Caco-2 (cell line): Measurements from ENCODE around the gene PEDS1. TPM values are rescaled to one million over a fixed set of nuclear protein-coding genes. Genes with fewer than 3 reads are reported as not detected.

Experiments
- BruUV-seq: library from RNA; stranded (reverse); fragments of 400-500 nt; replicated peaks from 2 replicates; lab custom pipeline; 2021; lab: Mats Ljungman, UMichigan
- CTCF ChIA-PET: fragments of 300-600 bp; sonication (Branson Sonifier 250); formaldehyde crosslinking; loops from one replicate; lab custom pipeline; 2022; ENCODE audit warnings: antibody characterized with exemption; lab: Charles Lee
- POLR2A ChIA-PET: fragments of 300-600 bp; sonication (Branson Sonifier 250); formaldehyde crosslinking; loops from one replicate; lab custom pipeline; 2022; ENCODE audit warnings: antibody characterized with exemption; lab: Charles Lee
- DNase-seq, 2 experiments: peaks; one replicate each; pipeline versions ENCODE4 v3.0.0 to v3.0.0-alpha.2; 2020 to 2022
- H3K27me3 ChIP-seq: replicated peaks from 2 replicates; pipeline ENCODE4 v1.6.0; 2011; ENCODE audit warnings: low read length; ENCODE audit not compliant: control insufficient read depth, insufficient read depth
- H3K36me3 ChIP-seq: 2 replicates; pipeline ENCODE4 v1.5.1; 2011; ENCODE audit warnings: low read length; ENCODE audit not compliant: control insufficient read depth, insufficient read depth
- H3K4me1 ChIP-seq: fragments of 250-450 bp; sonication (Bioruptor Pico); 2 replicates; pipeline ENCODE4 v1.5.1; 2020; ENCODE audit warnings: mild to moderate bottlenecking
- H3K4me3 ChIP-seq: 2 replicates; pipeline ENCODE4 v1.5.1; 2011; ENCODE audit warnings: low read depth, mild to moderate bottlenecking, control low read depth, low read length
- H3K9me3 ChIP-seq: fragments of 250-450 bp; sonication (Bioruptor Pico); 2 replicates; pipeline ENCODE4 v1.5.1; 2020; ENCODE audit warnings: mild to moderate bottlenecking, moderate library complexity
- H3K27ac Mint-ChIP-seq: one replicate; pipeline ENCODE4 v1.8.0; 2022; ENCODE audit warnings: mixed read lengths; ENCODE audit not compliant: unreplicated experiment
- H3K27me3 Mint-ChIP-seq: one replicate; pipeline ENCODE4 v1.8.0; 2022; ENCODE audit warnings: mixed read lengths; ENCODE audit not compliant: insufficient read depth, unreplicated experiment
- H3K36me3 Mint-ChIP-seq: one replicate; pipeline ENCODE4 v1.8.0; 2022; ENCODE audit warnings: mild to moderate bottlenecking, mixed read lengths; ENCODE audit not compliant: insufficient read depth, unreplicated experiment
- H3K4me1 Mint-ChIP-seq: one replicate; pipeline ENCODE4 v1.8.0; 2022; ENCODE audit warnings: low read depth, mixed read lengths; ENCODE audit not compliant: unreplicated experiment
- H3K4me3 Mint-ChIP-seq: one replicate; pipeline ENCODE4 v1.8.0; 2022; ENCODE audit warnings: mild to moderate bottlenecking, moderate library complexity, mixed read lengths; ENCODE audit not compliant: unreplicated experiment
- H3K9me3 Mint-ChIP-seq: one replicate; pipeline ENCODE4 v1.8.0; 2022; ENCODE audit warnings: mixed read lengths; ENCODE audit not compliant: unreplicated experiment
- CTCF ChIP-seq, 2 experiments: fragments of 200-600 bp in 1 of 2; IDR thresholded peaks; 1 replicate in 1 of 2; 2 replicates in 1 of 2; pipeline versions ENCODE4 v1.5.1 to v1.8.0; 2011 to 2022; ENCODE audit warnings: antibody characterized with exemption in 1 of 2, control low read depth in 1 of 2, inconsistent platforms in 1 of 2, low read depth in 1 of 2, low read length in 1 of 2, mild to moderate bottlenecking in 1 of 2, moderate library complexity in 1 of 2; ENCODE audit not compliant: insufficient read depth in 1 of 2, severe bottlenecking in 1 of 2, unreplicated experiment in 1 of 2
- intact Hi-C: fragments of 100-400 bp; cut with micrococcal nuclease; formaldehyde crosslinking; loops from one replicate; pipeline ENCODE4 v1.10.0; 2022; ENCODE audit not compliant: unreplicated experiment
- total RNA-seq: library from RNA; stranded (reverse); gene quantifications from 2 replicates; pipeline ENCODE4 v1.2.3, GENCODE V29; 2022

Gene PEDS1
- total RNA-seq, 1 experiment from 2014 or later = 78.3 TPM

- Histone ChIP-seq H3K4me3 (no peak overlapping the region), H3K27me3 (no peaks in the 10 kb centered on the region), H3K9me3 (peaks cover 3% of the 10 kb centered on the region; the same call in 1 of the 2 replicates), H3K4me1 (peaks cover 12% of the 10 kb centered on the region), H3K36me3 (peaks cover 2% of the 10 kb centered on the region; the same call in 1 of the 2 replicates)
- Mint-ChIP-seq H3K4me3 (no peak overlapping the region), H3K4me1 (peaks cover 28% of the 10 kb centered on the region), H3K27ac (no peak overlapping the region), H3K36me3 (peaks cover 45% of the 10 kb centered on the region), H3K27me3 (no peaks in the 10 kb centered on the region), H3K9me3 (no peaks in the 10 kb centered on the region)
- no TSS peak for BruUV-seq
- TF ChIP-seq CTCF (IDR thresholded peaks at IDR 0.05; ENCODE audit: insufficient read depth in 1 of 2, low read depth in 1 of 2, low read length in 1 of 2, severe bottlenecking in 1 of 2, unreplicated experiment in 1 of 2) = no peak
- intact Hi-C loops = loop anchor here (10.0 kb wide), 1 partner anchor 567 kb away; no protein-coding TSS in a partner anchor
- CTCF ChIA-PET = no interaction called here
- peak in 1 of 2 experiments; percentile 57 for DNase-seq
- POLR2A ChIA-PET = no interaction called here
Measured at GRCh38 chr20:50198180-50198666, 44.7 kb upstream of the PEDS1 start.

GRCh38 chr20:50197463-50198179 lies 44.1 kb upstream of the PEDS1 start:
- CTCF ChIA-PET = no interaction called here
- Mint-ChIP-seq H3K36me3 (peaks cover 51% of the 10 kb centered on the region), H3K4me3 (no peak overlapping the region), H3K27ac (peak overlapping the region; percentile 18), H3K27me3 (no peaks in the 10 kb centered on the region), H3K4me1 (peaks cover 34% of the 10 kb centered on the region), H3K9me3 (no peaks in the 10 kb centered on the region)
- no peak overlapping the region for H3K4me3 ChIP-seq
- no TSS peak for BruUV-seq
- intact Hi-C loops = loop anchor here (10.0 kb wide), 1 partner anchor 567 kb away; no protein-coding TSS in a partner anchor
- no peak for TF ChIP-seq CTCF (IDR thresholded peaks at IDR 0.05; ENCODE audit: insufficient read depth in 1 of 2, low read depth in 1 of 2, low read length in 1 of 2, severe bottlenecking in 1 of 2, unreplicated experiment in 1 of 2)
- peaks cover 18% of the 10 kb centered on the region for H3K4me1 ChIP-seq
- peaks cover 2% of the 10 kb centered on the region; the same call in 1 of the 2 replicates for H3K36me3 ChIP-seq
- no peaks in the 10 kb centered on the region for H3K27me3 ChIP-seq
- POLR2A ChIA-PET = no interaction called here
- no peaks in the 10 kb centered on the region for H3K9me3 ChIP-seq
- no peak for DNase-seq

- Mint-ChIP-seq H3K27me3 (no peaks in the 10 kb centered on the region), H3K27ac (peak overlapping the region; percentile 18), H3K4me1 (peaks cover 38% of the 10 kb centered on the region), H3K36me3 (peaks cover 58% of the 10 kb centered on the region), H3K4me3 (no peak overlapping the region), H3K9me3 (no peaks in the 10 kb centered on the region)
- Histone ChIP-seq H3K9me3 (no peaks in the 10 kb centered on the region), H3K4me3 (no peak overlapping the region), H3K27me3 (no peaks in the 10 kb centered on the region), H3K36me3 (peaks cover 2% of the 10 kb centered on the region; the same call in 1 of the 2 replicates), H3K4me1 (peaks cover 18% of the 10 kb centered on the region)
- TF ChIP-seq CTCF (IDR thresholded peaks at IDR 0.05; ENCODE audit: insufficient read depth in 1 of 2, low read depth in 1 of 2, low read length in 1 of 2, severe bottlenecking in 1 of 2, unreplicated experiment in 1 of 2) = no peak
- CTCF ChIA-PET = no interaction called here
- BruUV-seq = no TSS peak
- no peak for DNase-seq
- POLR2A ChIA-PET = no interaction called here
- intact Hi-C loops = loop anchor here (10.0 kb wide), 1 partner anchor 568 kb away; no protein-coding TSS in a partner anchor
Measured at GRCh38 chr20:50196896-50197295, 43.4 kb upstream of the PEDS1 start.
